ENCODE results near the gene KCNB1.
A peak's percentile ranks its signal among the peaks of the same experiment; 100 is the strongest.

KCNB1 gene

DNA sequence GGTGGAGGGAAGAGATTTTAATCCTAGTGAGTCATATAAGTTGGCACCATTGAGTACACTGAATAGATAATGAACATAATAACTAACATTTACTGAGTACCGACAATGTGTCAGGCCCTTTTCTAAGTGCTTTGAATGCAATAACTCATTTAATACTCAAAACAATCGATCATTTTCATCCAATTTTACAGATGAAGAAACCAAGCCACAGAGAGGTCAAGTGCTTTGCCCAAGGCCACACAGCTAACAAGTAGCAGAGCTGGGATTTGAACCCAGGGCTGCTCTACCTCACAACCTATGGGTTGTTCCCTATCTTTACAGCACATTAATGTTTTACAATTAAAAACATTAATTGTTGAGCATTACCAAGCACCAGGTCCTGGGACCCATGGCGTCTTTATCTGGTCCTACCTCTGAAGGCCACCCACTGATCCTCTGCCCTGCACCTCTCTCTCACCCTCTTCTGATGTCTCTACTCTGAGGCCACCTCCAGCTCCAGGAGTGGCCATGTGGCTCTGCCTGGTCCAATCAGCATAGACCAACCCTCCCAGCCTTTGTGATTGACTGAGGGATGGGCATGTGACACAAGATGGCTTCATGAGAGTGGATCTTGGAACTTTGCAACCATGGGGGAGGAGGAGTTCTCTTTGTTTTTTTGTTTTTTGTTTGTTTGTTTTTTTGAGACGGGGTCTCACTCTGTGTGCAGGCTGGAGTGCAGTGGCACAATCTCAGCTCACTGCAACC, 83.9 kb downstream of the KCNB1 start:
- H3K27me3 Mint-ChIP-seq (ENCODE audit: low read depth), result peaks cover 11% of the 10 kb centered on the region

GRCh38 chr20:49397525-49397924, 84.9 kb downstream of the KCNB1 start:
- H3K27ac Mint-ChIP-seq, result no peak overlapping the region
- TF ChIP-seq, protein P1, sequence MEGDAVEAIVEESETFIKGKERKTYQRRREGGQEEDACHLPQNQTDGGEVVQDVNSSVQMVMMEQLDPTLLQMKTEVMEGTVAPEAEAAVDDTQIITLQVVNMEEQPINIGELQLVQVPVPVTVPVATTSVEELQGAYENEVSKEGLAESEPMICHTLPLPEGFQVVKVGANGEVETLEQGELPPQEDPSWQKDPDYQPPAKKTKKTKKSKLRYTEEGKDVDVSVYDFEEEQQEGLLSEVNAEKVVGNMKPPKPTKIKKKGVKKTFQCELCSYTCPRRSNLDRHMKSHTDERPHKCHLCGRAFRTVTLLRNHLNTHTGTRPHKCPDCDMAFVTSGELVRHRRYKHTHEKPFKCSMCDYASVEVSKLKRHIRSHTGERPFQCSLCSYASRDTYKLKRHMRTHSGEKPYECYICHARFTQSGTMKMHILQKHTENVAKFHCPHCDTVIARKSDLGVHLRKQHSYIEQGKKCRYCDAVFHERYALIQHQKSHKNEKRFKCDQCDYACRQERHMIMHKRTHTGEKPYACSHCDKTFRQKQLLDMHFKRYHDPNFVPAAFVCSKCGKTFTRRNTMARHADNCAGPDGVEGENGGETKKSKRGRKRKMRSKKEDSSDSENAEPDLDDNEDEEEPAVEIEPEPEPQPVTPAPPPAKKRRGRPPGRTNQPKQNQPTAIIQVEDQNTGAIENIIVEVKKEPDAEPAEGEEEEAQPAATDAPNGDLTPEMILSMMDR (IDR thresholded peaks at IDR 0.05; ENCODE audit: unreplicated experiment in 3 of 3), result no peak
- H3K36me3 Mint-ChIP-seq (ENCODE audit: low read depth), result no peaks in the 10 kb centered on the region
- H3K9me3 Mint-ChIP-seq, result no peaks in the 10 kb centered on the region
- H3K4me3 Mint-ChIP-seq, result no peak overlapping the region
- H3K4me1 Mint-ChIP-seq, result peaks cover 22% of the 10 kb centered on the region
- H3K27me3 Mint-ChIP-seq (ENCODE audit: low read depth), result peaks cover 15% of the 10 kb centered on the region

More for the DNA sequence above, 83.9 kb downstream of the KCNB1 start:
- Mint-ChIP-seq H3K9me3 (no peaks in the 10 kb centered on the region), H3K36me3 (ENCODE audit: low read depth) (no peaks in the 10 kb centered on the region), H3K27ac (no peak overlapping the region), H3K4me3 (no peak overlapping the region), H3K4me1 (peaks cover 22% of the 10 kb centered on the region)
- TF ChIP-seq, protein P1 (IDR thresholded peaks at IDR 0.05; ENCODE audit: unreplicated experiment in 3 of 3), result no peak

DNA sequence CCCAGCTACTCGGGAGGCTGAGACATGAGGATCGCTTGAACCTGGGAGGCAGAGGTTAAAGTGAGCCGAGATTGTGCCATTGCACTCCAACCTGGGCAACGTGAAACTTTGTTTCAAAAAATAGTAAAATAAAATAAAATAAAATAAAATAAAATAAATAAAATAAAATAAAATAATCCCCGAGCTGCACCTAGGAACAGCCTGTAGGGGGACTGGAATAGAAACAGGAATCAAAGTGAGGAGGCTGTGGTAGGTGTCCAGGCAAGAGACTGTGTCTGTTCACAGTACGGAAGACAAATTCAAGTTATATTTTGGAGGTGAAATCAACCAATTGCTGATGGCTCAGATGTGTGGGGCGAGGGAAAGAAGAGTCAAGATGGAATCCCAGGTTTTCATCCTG, 86.2 kb downstream of the KCNB1 start:
- Mint-ChIP-seq H3K27me3 (ENCODE audit: low read depth) (peaks cover 20% of the 10 kb centered on the region), H3K36me3 (ENCODE audit: low read depth) (no peaks in the 10 kb centered on the region), H3K27ac (peak overlapping the region in 2 of 3 experiments; percentile 1 to 17), H3K4me3 (no peak overlapping the region), H3K9me3 (no peaks in the 10 kb centered on the region), H3K4me1 (peaks cover 22% of the 10 kb centered on the region)
- TF ChIP-seq, protein P1 (IDR thresholded peaks at IDR 0.05; ENCODE audit: unreplicated experiment in 3 of 3), result peak in 1 of 3 experiments; percentile 32

GRCh38 chr20:49395659-49396058, 86.8 kb downstream of the KCNB1 start:
- Mint-ChIP-seq H3K9me3 (no peaks in the 10 kb centered on the region), H3K27ac (peak overlapping the region in 2 of 3 experiments; percentile 43 to 65), H3K4me3 (no peak overlapping the region), H3K36me3 (ENCODE audit: low read depth) (no peaks in the 10 kb centered on the region), H3K4me1 (peaks cover 17% of the 10 kb centered on the region), H3K27me3 (ENCODE audit: low read depth) (peaks cover 20% of the 10 kb centered on the region)
- TF ChIP-seq, protein P1 (IDR thresholded peaks at IDR 0.05; ENCODE audit: unreplicated experiment in 3 of 3), result no peak

DNA sequence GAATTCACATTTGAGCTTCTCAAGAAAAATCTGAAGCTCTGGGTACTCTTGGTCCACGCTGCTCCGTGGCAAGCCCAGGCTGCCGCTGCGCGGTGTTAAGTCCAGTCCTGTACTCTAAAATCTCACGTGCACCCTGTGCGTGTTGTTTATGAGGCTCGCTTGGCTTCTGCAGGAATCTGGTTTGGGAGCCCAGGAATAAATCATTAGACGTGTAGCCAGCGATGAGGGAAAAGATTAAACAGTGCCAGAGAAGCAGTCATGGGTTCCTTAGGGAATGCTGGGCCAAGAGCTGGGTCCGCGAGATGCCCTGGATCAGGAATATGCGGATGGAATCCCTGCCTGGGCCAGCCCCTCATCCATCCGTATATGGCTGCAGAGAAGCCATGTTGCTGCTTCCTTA, 87.3 kb downstream of the KCNB1 start:
- H3K9me3 Mint-ChIP-seq, result no peaks in the 10 kb centered on the region
- no peaks in the 10 kb centered on the region for H3K36me3 Mint-ChIP-seq (ENCODE audit: low read depth)
- H3K27ac Mint-ChIP-seq, result peak overlapping the region in 2 of 3 experiments; percentile 43 to 65
- peaks cover 20% of the 10 kb centered on the region for H3K27me3 Mint-ChIP-seq (ENCODE audit: low read depth)
- TF ChIP-seq, protein P1 (IDR thresholded peaks at IDR 0.05; ENCODE audit: unreplicated experiment in 3 of 3), result no peak
- H3K4me1 Mint-ChIP-seq, result peaks cover 15% of the 10 kb centered on the region
- no peak overlapping the region for H3K4me3 Mint-ChIP-seq

DNA sequence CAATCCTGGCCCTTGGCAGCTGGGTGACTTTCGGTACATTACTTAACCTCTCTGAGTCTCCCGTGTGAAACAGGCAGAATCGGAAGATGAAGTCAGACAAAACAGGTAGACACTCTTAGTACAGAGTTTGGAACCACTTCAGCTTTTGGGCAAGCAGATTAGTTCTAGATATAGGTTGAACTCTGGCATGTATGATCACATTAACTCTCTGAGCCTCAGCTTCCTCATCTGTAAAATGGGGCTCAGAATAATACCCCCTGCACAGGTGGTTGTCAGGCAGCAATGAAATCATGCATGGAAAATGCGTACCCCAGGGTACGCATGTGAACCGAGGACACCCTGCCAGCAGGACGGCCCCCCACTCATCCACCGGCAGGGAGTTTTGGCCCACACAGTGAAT, 87.7 kb downstream of the KCNB1 start:
- Mint-ChIP-seq H3K27ac (no peak overlapping the region), H3K36me3 (ENCODE audit: low read depth) (no peaks in the 10 kb centered on the region), H3K4me1 (peaks cover 11% of the 10 kb centered on the region), H3K9me3 (no peaks in the 10 kb centered on the region), H3K4me3 (no peak overlapping the region), H3K27me3 (ENCODE audit: low read depth) (peaks cover 20% of the 10 kb centered on the region)
- TF ChIP-seq, protein P1 (IDR thresholded peaks at IDR 0.05; ENCODE audit: unreplicated experiment in 3 of 3), result no peak

Data from nephron (organoid).